HepG2 (cell line): ENCODE measurements around the gene SMG7. TPM values are rescaled to one million over a fixed set of nuclear protein-coding genes. Genes with fewer than 3 reads are reported as not detected.

Experiments
- ATAC-seq: fragments of 200-7000 bp; cut with Tn5 transposase; 3 replicates; pipeline ENCODE4 v1.9.1; 2020; ENCODE audit warnings: mild to moderate bottlenecking, moderate library complexity
- BruUV-seq: library from RNA; stranded (reverse); fragments of 400-500 nt; replicated peaks from 2 replicates; lab custom pipeline; 2021; lab: Mats Ljungman, UMichigan
- CTCF ChIA-PET: fragments of 300-600 bp; formaldehyde crosslinking; extraction: SDS; loops from one replicate; lab custom pipeline; 2021; ENCODE audit warnings: low total read pairs, inconsistent platforms, low intra/inter-chr PET ratio; lab: Yijun Ruan, JAX
- POLR2A ChIA-PET: fragments of 350-600 bp; sonication (Branson Sonifier 250); formaldehyde crosslinking; loops from one replicate; lab custom pipeline; 2020; ENCODE audit warnings: antibody characterized with exemption, inconsistent platforms; lab: Yijun Ruan, JAX
- DNase-seq: peaks from one replicate; pipeline ENCODE4 v3.0.0-alpha.2; 2015; ENCODE audit warnings: low spot score
- FAIRE-seq: peaks from 3 replicates; lab custom pipeline; 2011; peaks lifted over from hg19 to GRCh38; lab: Jason Lieb, UNC
- H2AFZ ChIP-seq: one replicate; pipeline ENCODE4 v1.6.1; 2011; ENCODE audit warnings: low read length, inconsistent platforms
- H3K27ac ChIP-seq: fragments of 300-600 bp; 3 replicates; pipeline ENCODE4 v1.8.0; 2011; ENCODE audit warnings: mixed run types, mild to moderate bottlenecking, mixed read lengths, low read length, inconsistent platforms; ENCODE audit not compliant: insufficient read depth; ENCODE audit errors: extremely low read length
- H3K27me3 ChIP-seq, 2 experiments: fragments of 200-600 bp in 1 of 2; 2 replicates in 1 of 2; 3 replicates in 1 of 2; pipeline versions ENCODE4 v1.6.0 to v1.8.0; 2011; ENCODE audit warnings: low read length in 2 of 2, mild to moderate bottlenecking in 2 of 2, moderate library complexity in 2 of 2, inconsistent platforms in 1 of 2; ENCODE audit not compliant: insufficient read depth in 2 of 2, control insufficient read depth in 1 of 2
- H3K36me3 ChIP-seq, 2 experiments: fragments of 200-600 bp in 1 of 2; replicated peaks in 1 of 2; 2 replicates in 1 of 2; 3 replicates in 1 of 2; pipeline versions ENCODE4 v1.5.1 to v1.8.0; 2011; ENCODE audit warnings: low read length in 2 of 2, inconsistent platforms in 1 of 2; ENCODE audit not compliant: insufficient read depth in 2 of 2, control insufficient read depth in 1 of 2
- H3K4me1 ChIP-seq: 2 replicates; pipeline ENCODE4 v1.5.1; 2012; ENCODE audit warnings: low read length, inconsistent platforms; ENCODE audit not compliant: insufficient read depth
- H3K4me2 ChIP-seq: 2 replicates; pipeline ENCODE4 v1.6.0; 2011; ENCODE audit warnings: low read depth, low read length, inconsistent platforms
- H3K4me3 ChIP-seq, 3 experiments: fragments of 200-600 bp in 1 of 3; sonication (generic), shearing (Covaris generic) in 1 of 3; replicated peaks in 1 of 3; 2 replicates each; pipeline ENCODE4 v1.5.1; 2011 to 2016; ENCODE audit warnings: low read length in 3 of 3, inconsistent platforms in 2 of 3, low read depth in 2 of 3, mild to moderate bottlenecking in 2 of 3, control low read depth in 1 of 3, mixed read lengths in 1 of 3; ENCODE audit not compliant: insufficient read depth in 1 of 3
- H3K79me2 ChIP-seq: one replicate; pipeline ENCODE4 v1.6.1; 2011; ENCODE audit warnings: low read length, inconsistent platforms; ENCODE audit not compliant: insufficient read depth
- H3K9ac ChIP-seq: 2 replicates; pipeline ENCODE4 v1.6.0; 2011; ENCODE audit warnings: mild to moderate bottlenecking, low read depth, low read length, inconsistent platforms; ENCODE audit not compliant: insufficient read depth
- H3K9me3 ChIP-seq: 2 replicates; pipeline ENCODE4 v1.5.1; 2012; ENCODE audit warnings: mild to moderate bottlenecking, low read length
- H4K20me1 ChIP-seq: 2 replicates; pipeline ENCODE4 v1.6.0; 2011; ENCODE audit warnings: inconsistent platforms, mild to moderate bottlenecking, low read length, moderate library complexity; ENCODE audit not compliant: insufficient read depth
- CREBL2 ChIP-seq: sonication (generic); formaldehyde crosslinking; IDR thresholded peaks from 2 replicates; pipeline ENCODE4 v1.8.1; 2023; ENCODE audit warnings: missing genetic modification reagents, mild to moderate bottlenecking, borderline replicate concordance
- HMGA1 ChIP-seq: sonication (generic); formaldehyde crosslinking; conservative IDR thresholded peaks from 2 replicates; pipeline ENCODE4 v1.4.0; 2020; ENCODE audit warnings: missing genetic modification reagents
- PATZ1 ChIP-seq: sonication (generic); formaldehyde crosslinking; IDR thresholded peaks from 2 replicates; pipeline ENCODE4 v1.4.0; 2020; ENCODE audit warnings: missing genetic modification reagents
- RNF219 ChIP-seq: sonication (generic); formaldehyde crosslinking; IDR thresholded peaks from 2 replicates; pipeline ENCODE4 v1.5.0; 2020; ENCODE audit warnings: mild to moderate bottlenecking, missing genetic modification reagents
- STAT6 ChIP-seq: sonication (generic); formaldehyde crosslinking; IDR thresholded peaks from 2 replicates; pipeline ENCODE4 v1.4.0; 2020; ENCODE audit warnings: missing genetic modification reagents, mild to moderate bottlenecking, borderline replicate concordance
- SUZ12 ChIP-seq: fragments of 150-350 bp; IDR thresholded peaks from 2 replicates; pipeline ENCODE4 v1.6.1; 2014; ENCODE audit warnings: low read depth, low read length
- ZBTB46 ChIP-seq: sonication (generic); formaldehyde crosslinking; IDR thresholded peaks from 2 replicates; pipeline ENCODE4 v1.4.0; 2020; ENCODE audit warnings: mild to moderate bottlenecking, missing genetic modification reagents, borderline replicate concordance
- ZNF598 ChIP-seq: sonication (generic); formaldehyde crosslinking; IDR thresholded peaks from 2 replicates; pipeline ENCODE4 v1.5.1; 2020; ENCODE audit warnings: mild to moderate bottlenecking, missing genetic modification reagents, borderline replicate concordance
- ZNF672 ChIP-seq: sonication (generic); formaldehyde crosslinking; IDR thresholded peaks from 2 replicates; pipeline ENCODE4 v1.8.1; 2022; ENCODE audit warnings: missing genetic modification reagents
- WGBS: methylation state at CpG from one replicate; pipeline ENCODE4 v1.1.6; 2017; ENCODE audit warnings: low lambda C conversion rate; 5-methylcytosine and 5-hydroxymethylcytosine counted together
- in situ Hi-C: cut with HindIII; loops from 2 replicates; pipeline ENCODE4 v1.10.0; 2017; ENCODE audit warnings: low pct_unique_long_range_greater_than_20kb; ENCODE audit not compliant: extremely low pct_ligation_motif_present
- intact Hi-C: fragments of 100-400 bp; cut with micrococcal nuclease; formaldehyde crosslinking; loops from one replicate; pipeline ENCODE4 v1.10.0; 2022; ENCODE audit not compliant: unreplicated experiment
- polyA plus RNA-seq, 8 experiments: library from polyadenylated mRNA; depleted of rRNA in 3 of 8; stranded (reverse) in 7 of 8; unstranded in 1 of 8; fragments of >200 nt; fragmentation: Illumina TruSeq in 4 of 8; extraction: Trizol in 4 of 8; gene quantifications; 2 replicates each; pipeline versions ENCODE4 v1.2.1 to v1.2.3, GENCODE V29; 2011 to 2016; ENCODE audit warnings: low read depth in 4 of 8, missing spikeins in 1 of 8, mixed read lengths in 1 of 8; ENCODE audit not compliant: insufficient read depth in 1 of 8
- total RNA-seq, 5 experiments: library from RNA; depleted of rRNA; stranded (reverse); fragments of >200 nt; fragmentation: Illumina TruSeq; extraction: Trizol; gene quantifications; 2 replicates each; pipeline ENCODE4 v1.2.3, GENCODE V29; 2016; ENCODE audit warnings: low read depth in 1 of 5
- TF ChIP-seq, protein P1 (sequence below): sonication (generic); formaldehyde crosslinking; IDR thresholded peaks from 2 replicates; pipeline ENCODE4 v1.5.0; 2020; ENCODE audit warnings: mild to moderate bottlenecking, missing genetic modification reagents, borderline replicate concordance

SMG7 gene
- total and polyA plus RNA-seq, 2 of the 13 experiments (the other 11 are each of a cell fraction or from before 2014, with no cell fraction given): 14.9 to 27.9 TPM

GRCh38 chr1:183537405-183537804 is 65.1 kb downstream of the SMG7 start:
- Histone ChIP-seq H3K36me3 (peaks cover 9 to 60% of the 10 kb centered on the region in 2 experiments; a peak in 4 of 5 replicates), H3K27me3 (no peaks in the 10 kb centered on the region; a peak in 1 of 5 replicates), H3K4me2 (no peak overlapping the region), H4K20me1 (no peaks in the 10 kb centered on the region; the same call in 1 of the 2 replicates), H3K9ac (no peak overlapping the region), H3K4me1 (no peaks in the 10 kb centered on the region), H3K9me3 (no peaks in the 10 kb centered on the region), H3K27ac (no peak overlapping the region), H3K79me2 (no peaks in the 10 kb centered on the region), H3K4me3 (no peak overlapping the region), H2AFZ (no peak overlapping the region)
- ChIA-PET CTCF (no interaction called here), POLR2A (no interaction called here)
- FAIRE-seq (no peak), ATAC-seq (no peak), DNase-seq (no peak)
- in situ Hi-C loops: no loop called here
- no TSS peak for BruUV-seq
- 97% methylated on average over 4 of the region's 4 CpGs for WGBS
- intact Hi-C loops: no loop called here
- TF ChIP-seq ZBTB46: no peak
- TF ChIP-seq PATZ1: no peak
- TF ChIP-seq ZNF598: no peak
- no peak for TF ChIP-seq STAT6 (CRISPR knock-in tag)
- TF ChIP-seq, protein P1, sequence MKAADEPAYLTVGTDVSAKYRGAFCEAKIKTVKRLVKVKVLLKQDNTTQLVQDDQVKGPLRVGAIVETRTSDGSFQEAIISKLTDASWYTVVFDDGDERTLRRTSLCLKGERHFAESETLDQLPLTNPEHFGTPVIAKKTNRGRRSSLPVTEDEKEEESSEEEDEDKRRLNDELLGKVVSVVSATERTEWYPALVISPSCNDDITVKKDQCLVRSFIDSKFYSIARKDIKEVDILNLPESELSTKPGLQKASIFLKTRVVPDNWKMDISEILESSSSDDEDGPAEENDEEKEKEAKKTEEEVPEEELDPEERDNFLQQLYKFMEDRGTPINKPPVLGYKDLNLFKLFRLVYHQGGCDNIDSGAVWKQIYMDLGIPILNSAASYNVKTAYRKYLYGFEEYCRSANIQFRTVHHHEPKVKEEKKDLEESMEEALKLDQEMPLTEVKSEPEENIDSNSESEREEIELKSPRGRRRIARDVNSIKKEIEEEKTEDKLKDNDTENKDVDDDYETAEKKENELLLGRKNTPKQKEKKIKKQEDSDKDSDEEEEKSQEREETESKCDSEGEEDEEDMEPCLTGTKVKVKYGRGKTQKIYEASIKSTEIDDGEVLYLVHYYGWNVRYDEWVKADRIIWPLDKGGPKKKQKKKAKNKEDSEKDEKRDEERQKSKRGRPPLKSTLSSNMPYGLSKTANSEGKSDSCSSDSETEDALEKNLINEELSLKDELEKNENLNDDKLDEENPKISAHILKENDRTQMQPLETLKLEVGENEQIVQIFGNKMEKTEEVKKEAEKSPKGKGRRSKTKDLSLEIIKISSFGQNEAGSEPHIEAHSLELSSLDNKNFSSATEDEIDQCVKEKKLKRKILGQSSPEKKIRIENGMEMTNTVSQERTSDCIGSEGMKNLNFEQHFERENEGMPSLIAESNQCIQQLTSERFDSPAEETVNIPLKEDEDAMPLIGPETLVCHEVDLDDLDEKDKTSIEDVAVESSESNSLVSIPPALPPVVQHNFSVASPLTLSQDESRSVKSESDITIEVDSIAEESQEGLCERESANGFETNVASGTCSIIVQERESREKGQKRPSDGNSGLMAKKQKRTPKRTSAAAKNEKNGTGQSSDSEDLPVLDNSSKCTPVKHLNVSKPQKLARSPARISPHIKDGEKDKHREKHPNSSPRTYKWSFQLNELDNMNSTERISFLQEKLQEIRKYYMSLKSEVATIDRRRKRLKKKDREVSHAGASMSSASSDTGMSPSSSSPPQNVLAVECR (CRISPR knock-in tag): no peak
- no peak for TF ChIP-seq ZNF672 (CRISPR knock-in tag)
- no peak for TF ChIP-seq SUZ12
- no peak for TF ChIP-seq RNF219 (CRISPR knock-in tag)
- TF ChIP-seq HMGA1 (CRISPR knock-in tag): no peak
- no peak for TF ChIP-seq CREBL2 (CRISPR knock-in tag)
